ENCODE results near the gene SNX5. TPM values are rescaled to one million over a fixed set of nuclear protein-coding genes. Genes with fewer than 3 reads are reported as not detected.

The SNX5 gene
- polyA plus RNA-seq, 12 donors: 86.1 to 144 (median 117) TPM; not detected in 1

GRCh38 chr20:17895641-17896171, 72.9 kb downstream of the SNX5 start:
- peak; percentile 75 for DNase-seq

- no peak for DNase-seq
These were observed 75.1 kb downstream of the SNX5 start for GRCh38 chr20:17893445-17893844.

GRCh38 chr20:17892189-17892938, 76.2 kb downstream of the SNX5 start:
- no peak for DNase-seq

Other genes with a start within 250 kb of the SNX5 start
- 10 to 100 TPM in 11 of 12 donors, not detected in 1; 16.4 to 30.5 (median 20.5) TPM for gene MGME1, start 224 bp upstream of the SNX5 start, polyA plus RNA-seq (ENCODE audit: insufficient read length in 12 of 12)
- 1 to 10 TPM in 2 of 12 donors, under 1 TPM in 1, not detected in 9; 0.37 to 2.8 (median 1.2) TPM for gene OVOL2, start 89.1 kb upstream of the SNX5 start, polyA plus RNA-seq (ENCODE audit: insufficient read length in 12 of 12)
- gene KAT14, start 169.1 kb upstream of the SNX5 start, polyA plus RNA-seq (ENCODE audit: insufficient read length in 12 of 12): 10 to 100 TPM in 11 of 12 donors, not detected in 1; 17.2 to 24.6 (median 19.5) TPM
- 10 to 100 TPM in 6 of 12 donors, 1 to 10 TPM in 4, not detected in 2; 8.1 to 12.5 (median 10.2) TPM for gene PET117, start 169.1 kb upstream of the SNX5 start, polyA plus RNA-seq (ENCODE audit: insufficient read length in 12 of 12)